ENCODE results near the gene NRP1. TPM values are rescaled to one million over a fixed set of nuclear protein-coding genes. Genes with fewer than 3 reads are reported as not detected.
"Not testable (repeated sequence)": the region's sequence is repeated elsewhere in the genome, so short reads cannot be mapped to it uniquely, and the experiment has no call there.

NRP1 gene
- total RNA-seq, 2 experiments from 2014 or later = 0.19 to 0.44 TPM

GRCh38 chr10:33320288-33320687, 14.2 kb downstream of the NRP1 start:
- DNase-seq = no peak
- H3K9me3 Mint-ChIP-seq = peaks cover 1% of the 10 kb centered on the region
- no peak overlapping the region for H3K4me3 Mint-ChIP-seq
- no peaks in the 10 kb centered on the region for H3K4me1 Mint-ChIP-seq
- H3K27me3 Mint-ChIP-seq = no peaks in the 10 kb centered on the region
- no peaks in the 10 kb centered on the region for H3K36me3 Mint-ChIP-seq
- H3K27ac Mint-ChIP-seq = no peak overlapping the region

- Mint-ChIP-seq H3K9me3 (peaks cover 1% of the 10 kb centered on the region), H3K4me3 (no peak overlapping the region), H3K36me3 (no peaks in the 10 kb centered on the region), H3K27ac (no peak overlapping the region), H3K4me1 (no peaks in the 10 kb centered on the region), H3K27me3 (no peaks in the 10 kb centered on the region)
- DNase-seq = no peak
Measured at GRCh38 chr10:33315891-33316290, 18.6 kb downstream of the NRP1 start.

DNA sequence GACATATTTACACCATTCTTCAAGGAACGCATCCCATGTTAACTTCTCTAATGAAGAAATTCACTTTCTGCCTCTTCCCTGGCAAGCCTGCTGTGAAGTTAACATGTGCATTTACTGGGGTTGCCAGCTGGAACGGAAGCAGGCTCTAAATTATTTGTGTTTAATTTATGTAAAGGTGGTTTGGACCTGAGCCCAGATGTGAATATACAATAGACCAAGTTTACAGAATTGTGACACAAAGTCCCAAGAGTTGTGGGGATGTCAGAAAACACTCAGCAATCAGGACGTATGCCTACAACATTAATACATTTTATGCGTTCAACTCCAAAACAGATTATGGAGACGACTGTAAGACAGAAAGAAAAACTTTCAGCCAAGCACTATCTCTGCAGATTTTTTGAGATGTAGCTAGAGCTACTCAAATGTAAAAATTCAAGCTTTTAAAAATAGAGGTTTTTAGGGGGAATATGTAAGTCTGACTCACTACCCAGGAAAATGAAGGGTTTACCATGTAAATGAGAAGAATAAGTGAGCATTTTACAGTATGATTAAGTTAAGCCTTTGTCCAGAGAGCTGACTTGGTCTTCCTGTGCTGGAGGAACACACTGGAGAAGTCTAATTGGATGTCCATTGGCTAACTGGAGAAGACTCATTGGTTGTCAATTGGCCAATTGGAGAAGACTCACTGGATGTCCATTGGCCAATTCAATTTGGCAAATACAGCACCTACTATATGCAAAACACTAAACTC, 19.5 kb downstream of the NRP1 start:
- peaks cover 5% of the 10 kb centered on the region for H3K27me3 Mint-ChIP-seq
- no peak overlapping the region for H3K4me3 Mint-ChIP-seq
- no peaks in the 10 kb centered on the region for H3K4me1 Mint-ChIP-seq
- H3K27ac Mint-ChIP-seq = no peak overlapping the region
- no peaks in the 10 kb centered on the region for H3K36me3 Mint-ChIP-seq
- H3K9me3 Mint-ChIP-seq = no peaks in the 10 kb centered on the region
- no peak for DNase-seq

DNA sequence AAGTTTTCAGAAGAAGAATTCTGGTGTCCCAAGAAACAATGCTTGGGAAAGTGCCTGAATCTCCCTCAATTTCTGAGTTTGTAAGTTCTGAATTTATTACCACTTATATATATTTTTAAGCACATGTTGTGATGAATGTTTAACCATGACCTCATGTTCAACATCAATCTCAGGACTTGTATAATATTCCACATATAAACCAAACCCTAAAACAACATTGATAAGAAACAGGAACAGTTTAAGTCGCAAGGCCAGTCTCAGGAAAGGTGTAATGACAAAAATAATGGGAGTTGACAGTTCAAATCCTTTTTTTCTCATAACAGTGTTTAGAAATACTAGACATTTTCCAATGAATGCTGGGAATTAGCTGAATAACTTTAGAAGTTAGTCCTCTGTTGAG, 22.8 kb downstream of the NRP1 start:
- no peak overlapping the region for H3K27ac Mint-ChIP-seq
- peaks cover 5% of the 10 kb centered on the region for H3K27me3 Mint-ChIP-seq
- no peak overlapping the region for H3K4me3 Mint-ChIP-seq
- no peak for DNase-seq
- no peaks in the 10 kb centered on the region for H3K36me3 Mint-ChIP-seq
- H3K4me1 Mint-ChIP-seq = peaks cover 2% of the 10 kb centered on the region
- peaks cover 1% of the 10 kb centered on the region for H3K9me3 Mint-ChIP-seq

- Mint-ChIP-seq H3K27me3 (peaks cover 5% of the 10 kb centered on the region), H3K36me3 (no peaks in the 10 kb centered on the region), H3K4me1 (peaks cover 2% of the 10 kb centered on the region), H3K4me3 (no peak overlapping the region), H3K27ac (no peak overlapping the region), H3K9me3 (peaks cover 1% of the 10 kb centered on the region)
- no peak for DNase-seq
Measured at GRCh38 chr10:33310853-33311252, 23.6 kb downstream of the NRP1 start.

- DNase-seq = no peak
- Mint-ChIP-seq H3K4me1 (peaks cover 2% of the 10 kb centered on the region), H3K36me3 (no peaks in the 10 kb centered on the region), H3K4me3 (no peak overlapping the region), H3K9me3 (peaks cover 1% of the 10 kb centered on the region), H3K27me3 (peaks cover 5% of the 10 kb centered on the region), H3K27ac (no peak overlapping the region)
Measured at GRCh38 chr10:33309406-33309805, 25.1 kb downstream of the NRP1 start.

DNA sequence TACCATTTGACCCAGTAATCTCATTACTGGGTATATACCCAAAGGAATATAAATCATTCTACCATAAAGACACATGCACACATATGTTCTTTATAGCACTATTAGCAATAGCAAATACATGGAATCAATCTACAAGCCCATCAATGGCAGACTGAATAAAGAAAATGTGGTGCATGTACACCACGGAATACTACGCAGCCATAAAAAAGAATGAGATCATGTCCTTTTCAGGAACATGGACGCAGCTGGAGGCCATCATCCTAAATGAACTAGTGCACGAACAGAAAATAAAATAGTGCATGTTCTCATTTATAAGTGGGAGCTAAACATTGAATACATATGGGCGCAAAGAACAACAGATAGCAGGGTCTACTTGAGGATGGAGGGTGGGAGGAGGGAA, 26.6 kb downstream of the NRP1 start:
- H3K27me3 Mint-ChIP-seq = peaks cover 5% of the 10 kb centered on the region
- H3K4me1 Mint-ChIP-seq = peaks cover 2% of the 10 kb centered on the region
- no peak overlapping the region for H3K27ac Mint-ChIP-seq
- no peak overlapping the region for H3K4me3 Mint-ChIP-seq
- no peaks in the 10 kb centered on the region for H3K36me3 Mint-ChIP-seq
- H3K9me3 Mint-ChIP-seq = peaks cover 1% of the 10 kb centered on the region
- DNase-seq = no peak

- Mint-ChIP-seq H3K36me3 (no peaks in the 10 kb centered on the region), H3K9me3 (peaks cover 1% of the 10 kb centered on the region), H3K4me3 (no peak overlapping the region), H3K27ac (no peak overlapping the region), H3K27me3 (peaks cover 5% of the 10 kb centered on the region), H3K4me1 (peaks cover 4% of the 10 kb centered on the region)
- DNase-seq = no peak
Measured at GRCh38 chr10:33306701-33307519, 27.6 kb downstream of the NRP1 start.

GRCh38 chr10:33306126-33306525, 28.3 kb downstream of the NRP1 start:
- peaks cover 5% of the 10 kb centered on the region for H3K27me3 Mint-ChIP-seq
- no peak overlapping the region for H3K4me3 Mint-ChIP-seq
- peaks cover 1% of the 10 kb centered on the region for H3K9me3 Mint-ChIP-seq
- H3K36me3 Mint-ChIP-seq = no peaks in the 10 kb centered on the region
- no peak overlapping the region for H3K27ac Mint-ChIP-seq
- H3K4me1 Mint-ChIP-seq = peaks cover 4% of the 10 kb centered on the region
- DNase-seq = no peak

GRCh38 chr10:33304423-33305225, 29.8 kb downstream of the NRP1 start:
- no peaks in the 10 kb centered on the region for H3K27me3 Mint-ChIP-seq
- no peak overlapping the region for H3K27ac Mint-ChIP-seq
- DNase-seq = no peak
- H3K4me1 Mint-ChIP-seq = peaks cover 4% of the 10 kb centered on the region
- H3K9me3 Mint-ChIP-seq = peaks cover 1% of the 10 kb centered on the region
- no peaks in the 10 kb centered on the region for H3K36me3 Mint-ChIP-seq
- H3K4me3 Mint-ChIP-seq = no peak overlapping the region

DNA sequence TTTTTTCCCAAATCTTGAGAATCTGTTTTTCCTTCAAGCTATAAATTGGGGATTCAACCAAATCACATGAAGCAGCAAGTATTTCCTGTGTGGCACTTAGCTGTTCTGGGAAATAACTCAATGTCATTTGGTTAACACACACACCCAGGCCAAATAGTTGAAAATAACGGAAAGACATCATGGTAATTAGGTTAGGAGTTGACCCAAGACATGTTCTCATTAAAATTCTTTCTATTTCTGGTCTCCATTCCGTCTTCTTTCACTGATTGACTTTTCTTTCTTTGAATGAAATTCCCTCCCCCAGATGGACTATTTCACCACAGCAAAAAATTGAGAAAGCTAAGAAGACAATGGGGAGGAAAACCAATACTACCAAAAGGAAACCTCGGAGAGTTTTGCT, 30.5 kb downstream of the NRP1 start:
- Mint-ChIP-seq H3K36me3 (no peaks in the 10 kb centered on the region), H3K27ac (no peak overlapping the region), H3K27me3 (no peaks in the 10 kb centered on the region), H3K4me1 (peaks cover 2% of the 10 kb centered on the region), H3K9me3 (peaks cover 1% of the 10 kb centered on the region), H3K4me3 (no peak overlapping the region)
- DNase-seq = no peak

DNA sequence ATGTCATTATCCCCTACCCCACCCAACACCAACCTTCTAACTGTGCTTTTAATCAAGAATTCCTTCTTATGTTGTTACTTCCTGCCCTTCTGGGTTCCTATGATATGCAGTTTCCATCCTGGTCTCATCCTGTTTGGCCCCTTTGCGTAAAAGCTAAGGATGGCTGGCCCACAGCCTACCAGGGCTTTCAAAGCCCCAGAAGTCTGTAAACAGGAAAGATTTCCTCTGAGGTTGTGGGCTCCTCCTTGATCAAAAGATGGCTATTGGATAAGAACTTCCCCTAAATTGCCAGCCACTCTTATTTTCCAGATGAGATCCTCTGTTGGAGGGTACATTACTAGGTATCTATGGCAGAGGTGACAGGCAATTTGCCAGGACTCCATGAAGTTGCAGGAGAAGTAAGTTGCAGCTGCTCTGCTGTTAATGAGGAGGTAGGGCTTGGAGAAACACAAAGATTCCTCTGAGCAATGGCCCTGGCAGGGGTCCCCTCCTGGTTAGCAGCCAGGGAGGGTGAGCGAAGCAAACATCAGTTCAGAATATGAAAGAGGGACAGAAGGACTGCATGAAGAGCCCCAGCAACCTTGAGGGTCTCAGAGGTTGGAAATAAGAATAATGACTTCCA, 32.1 kb downstream of the NRP1 start:
- H3K9me3 Mint-ChIP-seq = no peaks in the 10 kb centered on the region
- no peaks in the 10 kb centered on the region for H3K27me3 Mint-ChIP-seq
- no peak for DNase-seq
- H3K4me3 Mint-ChIP-seq = no peak overlapping the region
- no peak overlapping the region for H3K27ac Mint-ChIP-seq
- no peaks in the 10 kb centered on the region for H3K36me3 Mint-ChIP-seq
- peaks cover 2% of the 10 kb centered on the region for H3K4me1 Mint-ChIP-seq

DNA sequence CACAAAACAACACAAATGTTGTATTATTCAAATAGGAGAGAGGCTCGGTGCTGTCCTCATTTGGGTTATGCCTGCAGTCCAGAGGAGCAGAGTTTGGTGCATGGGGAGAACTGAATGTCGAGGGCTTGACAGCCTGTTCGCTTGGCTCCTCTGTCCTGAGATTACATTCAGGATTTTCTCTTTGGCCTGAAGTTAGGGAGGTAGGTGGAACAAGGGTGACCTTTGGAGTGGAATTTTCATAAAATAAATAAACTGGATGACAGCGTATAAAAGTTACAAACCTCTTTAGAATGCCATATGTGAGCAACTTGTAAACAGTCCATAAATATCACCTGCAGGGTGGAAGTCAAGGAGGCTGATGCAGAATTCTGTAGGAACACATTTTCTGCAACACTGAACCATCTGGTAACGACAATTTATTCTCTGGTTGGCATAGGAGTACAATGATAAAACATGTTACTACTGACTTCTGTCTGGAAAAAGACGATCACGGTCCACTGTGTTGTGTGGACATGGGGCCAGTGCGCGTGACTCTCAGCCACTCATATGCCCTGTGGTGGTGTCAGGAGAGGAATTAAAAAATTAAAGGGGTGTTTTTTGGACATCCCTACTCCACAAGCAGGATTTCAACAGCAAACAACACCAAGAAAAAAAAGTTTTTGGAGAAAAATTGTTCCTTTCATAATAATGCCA, 33.2 kb downstream of the NRP1 start:
- H3K27ac Mint-ChIP-seq = no peak overlapping the region
- H3K4me3 Mint-ChIP-seq = no peak overlapping the region
- DNase-seq = no peak
- H3K9me3 Mint-ChIP-seq = no peaks in the 10 kb centered on the region
- no peaks in the 10 kb centered on the region for H3K36me3 Mint-ChIP-seq
- peaks cover 2% of the 10 kb centered on the region for H3K4me1 Mint-ChIP-seq
- H3K27me3 Mint-ChIP-seq = no peaks in the 10 kb centered on the region

DNA sequence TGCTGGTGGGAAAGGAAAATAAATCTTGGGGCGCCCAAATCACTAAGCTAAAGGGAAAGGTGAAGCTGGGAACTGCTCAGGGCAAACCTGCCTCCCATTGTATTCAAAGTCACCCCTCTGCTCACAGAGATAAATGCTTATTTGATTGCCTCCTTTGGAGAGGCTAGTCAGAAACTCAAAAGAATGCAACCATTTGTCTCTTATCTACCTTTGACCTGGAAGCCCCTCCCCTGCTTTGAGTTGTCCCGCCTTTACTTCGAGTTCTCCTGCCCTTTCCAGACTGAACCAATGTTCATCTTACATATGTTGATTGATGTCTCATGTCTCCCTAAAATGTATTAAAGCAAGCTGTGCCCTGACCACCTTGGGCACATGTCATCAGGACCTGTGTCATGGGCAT, 33.9 kb downstream of the NRP1 start:
- not testable (repeated sequence) for DNase-seq, H3K27me3 Mint-ChIP-seq, H3K4me1 Mint-ChIP-seq, H3K4me3 Mint-ChIP-seq, H3K9me3 Mint-ChIP-seq, H3K36me3 Mint-ChIP-seq, H3K27ac Mint-ChIP-seq

Measured in activated naive CD8-positive, alpha-beta T cell treated with anti-CD3 and anti-CD28 coated beads for 36 hours (primary cell).